Bronchial epithelial cell (primary cell): Measurements from ENCODE around the gene SEMA4D. TPM values are rescaled to one million over a fixed set of nuclear protein-coding genes. Genes with fewer than 3 reads are reported as not detected.

ENCODE experiments used
- DNase-seq: peaks from one replicate; pipeline ENCODE4 v3.0.0-alpha.2; 2010; ENCODE audit warnings: low read depth
- FAIRE-seq: peaks from 2 replicates; lab custom pipeline; 2011; peaks lifted over from hg19 to GRCh38; lab: Jason Lieb, UNC
- H3K27me3 ChIP-seq: 2 replicates; pipeline ENCODE4 v1.5.1; 2011; ENCODE audit warnings: low read length; ENCODE audit not compliant: control insufficient read depth, insufficient read depth
- H3K36me3 ChIP-seq: 2 replicates; pipeline ENCODE4 v1.5.1; 2011; ENCODE audit warnings: low read length; ENCODE audit not compliant: control insufficient read depth, insufficient read depth
- H3K4me3 ChIP-seq: 2 replicates; pipeline ENCODE4 v1.5.1; 2011; ENCODE audit warnings: mild to moderate bottlenecking, low read depth, low read length, control low read depth
- CTCF ChIP-seq: IDR thresholded peaks from 2 replicates; pipeline ENCODE4 v1.5.1; 2011; ENCODE audit warnings: mild to moderate bottlenecking, moderate library complexity, low read length, control low read depth, inconsistent platforms; ENCODE audit not compliant: insufficient read depth, severe bottlenecking
- total RNA-seq: library from RNA; depleted of rRNA; stranded (reverse); fragments of >200 nt; gene quantifications from 2 replicates; pipeline ENCODE4 v1.2.1, GENCODE V29; 2014

Gene SEMA4D
- total RNA-seq, 1 donor from 2014 or later: 1.8 TPM

- no peak overlapping the region for H3K4me3 ChIP-seq
- FAIRE-seq: no peak
- no peaks in the 10 kb centered on the region for H3K36me3 ChIP-seq
- no peak for TF ChIP-seq CTCF
- DNase-seq: no peak
- peaks cover 2% of the 10 kb centered on the region for H3K27me3 ChIP-seq
Observed at GRCh38 chr9:89505048-89505447, 7.1 kb upstream of the SEMA4D start.

- H3K27me3 ChIP-seq: peaks cover 2% of the 10 kb centered on the region
- DNase-seq (no peak), FAIRE-seq (no peak)
- no peak for TF ChIP-seq CTCF
- no peaks in the 10 kb centered on the region for H3K36me3 ChIP-seq
- H3K4me3 ChIP-seq: no peak overlapping the region
Observed at GRCh38 chr9:89502671-89503070, 4.8 kb upstream of the SEMA4D start.

DNA sequence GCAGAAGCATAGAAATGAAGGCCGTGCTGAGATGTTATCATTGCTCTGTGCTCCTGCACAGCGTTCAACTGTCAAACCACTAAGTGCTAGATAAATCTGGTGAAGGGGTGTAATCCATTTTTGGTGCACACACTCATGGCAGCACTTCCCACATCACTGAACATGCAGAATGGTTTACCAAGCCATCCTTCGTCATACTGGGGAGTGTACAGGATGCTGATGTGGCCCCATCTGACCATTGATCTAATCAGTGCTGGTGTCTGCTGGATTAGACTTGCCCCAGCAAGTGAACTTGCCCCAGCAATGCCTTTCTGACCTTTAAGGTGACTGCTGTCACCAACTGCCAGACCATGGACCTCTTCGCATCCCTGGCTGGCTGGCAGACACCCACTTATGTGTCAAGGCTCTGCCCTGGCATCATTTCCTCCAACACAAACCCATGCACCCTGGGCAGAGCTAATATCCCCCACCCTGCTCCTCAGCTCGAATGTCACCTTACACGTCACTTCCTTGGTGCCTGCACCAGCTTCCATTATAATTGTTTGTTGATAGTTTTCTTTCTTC is 4.2 kb upstream of the SEMA4D start:
- H3K4me3 ChIP-seq: no peak overlapping the region
- peaks cover 2% of the 10 kb centered on the region for H3K27me3 ChIP-seq
- no peaks in the 10 kb centered on the region for H3K36me3 ChIP-seq
- FAIRE-seq (no peak), DNase-seq (no peak)
- no peak for TF ChIP-seq CTCF

GRCh38 chr9:89501311-89501898 is 3.5 kb upstream of the SEMA4D start:
- H3K27me3 ChIP-seq: peaks cover 6% of the 10 kb centered on the region
- FAIRE-seq (no peak), DNase-seq (no peak)
- TF ChIP-seq CTCF: no peak
- no peaks in the 10 kb centered on the region for H3K36me3 ChIP-seq
- H3K4me3 ChIP-seq: no peak overlapping the region

- Histone ChIP-seq H3K27me3 (peaks cover 6% of the 10 kb centered on the region), H3K36me3 (no peaks in the 10 kb centered on the region), H3K4me3 (no peak overlapping the region)
- no peak for FAIRE-seq
- DNase-seq: no peak
- TF ChIP-seq CTCF: no peak
Observed at GRCh38 chr9:89500008-89500407, 2.1 kb upstream of the SEMA4D start.
